Stimulated activated CD8-positive, alpha-beta memory T cell treated with anti-CD3 and anti-CD28 coated beads, Interleukin-4, amount 100 ng/mL, for 24 hours (primary cell): ENCODE measurements around the gene MTCH2.
"Not testable (repeated sequence)": the region's sequence is repeated elsewhere in the genome, so short reads cannot be mapped to it uniquely, and the experiment has no call there.

Experiments
- DNase-seq: peaks from one replicate; pipeline ENCODE4 v3.0.0-alpha.2; 2020; ENCODE audit warnings: low read depth

MTCH2 gene

DNA sequence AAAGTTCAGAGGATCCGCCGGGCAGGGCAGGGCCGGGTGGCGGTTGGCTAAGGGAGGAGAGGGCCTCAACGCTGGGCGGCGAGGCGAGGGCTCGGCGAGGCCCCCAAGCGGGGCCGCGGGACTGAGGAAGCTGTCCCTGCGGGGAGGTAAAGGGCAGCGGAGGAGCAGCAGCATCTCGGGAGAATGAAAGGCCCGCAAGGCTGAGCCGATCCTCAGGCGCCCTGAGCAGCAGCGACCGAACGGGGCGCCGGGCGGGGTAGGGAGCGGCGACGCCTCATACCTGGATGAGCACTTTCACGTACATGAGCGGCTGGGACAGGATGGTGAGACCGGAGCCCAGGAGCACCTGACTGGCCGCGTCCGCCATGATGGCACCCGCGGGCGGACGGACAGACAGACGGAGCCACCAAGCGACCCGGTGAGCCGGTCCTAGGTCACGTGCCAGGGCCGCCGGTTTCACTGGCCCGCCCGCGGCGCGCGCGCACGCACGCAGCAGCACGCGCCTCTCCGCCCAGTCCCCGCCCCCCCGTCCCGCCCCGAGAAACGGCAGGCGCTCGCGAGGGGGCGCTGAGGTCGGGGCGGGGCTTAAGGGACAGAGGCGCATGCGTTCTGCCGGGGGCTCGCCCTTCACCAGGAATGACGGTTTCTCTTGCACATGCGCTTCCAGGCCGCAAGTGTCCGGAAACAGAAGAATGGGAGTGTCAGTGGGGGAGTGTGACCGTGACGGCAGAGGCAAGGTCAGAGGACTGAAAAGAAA is at the start of gene MTCH2:
Gene MTCH2 (minus strand): TSS at position 461 of the 757 bp plus-strand sequence. CDS start 94 bp downstream, at position 367.
- peak; percentile 94 for DNase-seq

DNA sequence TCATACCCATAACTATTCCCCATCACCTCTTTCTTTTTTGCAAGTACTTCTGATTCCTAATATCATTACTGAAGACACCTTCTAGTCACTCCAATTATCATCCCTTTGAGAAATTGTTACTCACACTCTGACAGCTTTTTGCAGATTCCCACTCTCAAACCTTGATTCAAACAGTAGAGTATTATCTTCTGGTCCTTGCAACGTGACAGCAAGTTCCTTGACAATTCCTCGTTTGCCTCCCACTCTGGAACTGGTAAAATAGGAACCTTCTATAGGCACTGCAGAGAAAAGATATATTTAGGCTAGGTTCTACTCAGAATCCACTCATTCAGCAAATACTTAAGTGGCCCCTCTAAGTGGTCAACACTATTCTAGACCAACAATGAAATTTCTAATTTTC is 49.6 kb upstream of the MTCH2 start:
- no peak for DNase-seq

DNA sequence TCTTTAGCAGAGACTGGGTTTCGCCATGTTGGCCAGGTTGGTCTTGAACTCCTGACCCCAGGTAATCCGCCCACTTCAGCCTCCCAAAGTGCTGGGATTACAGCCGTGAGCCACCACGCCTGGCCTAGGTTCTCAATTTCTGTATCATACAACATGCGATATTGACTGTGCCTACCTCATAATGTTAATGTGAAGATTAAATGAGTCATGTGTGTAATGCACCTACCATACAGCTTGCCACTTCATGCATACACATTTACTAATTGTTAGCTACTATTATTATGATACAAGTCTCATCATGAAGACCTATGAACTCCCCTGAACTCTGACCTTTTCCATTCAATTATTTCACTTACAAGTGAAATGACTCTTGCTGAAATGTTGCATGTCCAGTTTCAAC is 47.1 kb upstream of the MTCH2 start:
- DNase-seq: no peak

DNA sequence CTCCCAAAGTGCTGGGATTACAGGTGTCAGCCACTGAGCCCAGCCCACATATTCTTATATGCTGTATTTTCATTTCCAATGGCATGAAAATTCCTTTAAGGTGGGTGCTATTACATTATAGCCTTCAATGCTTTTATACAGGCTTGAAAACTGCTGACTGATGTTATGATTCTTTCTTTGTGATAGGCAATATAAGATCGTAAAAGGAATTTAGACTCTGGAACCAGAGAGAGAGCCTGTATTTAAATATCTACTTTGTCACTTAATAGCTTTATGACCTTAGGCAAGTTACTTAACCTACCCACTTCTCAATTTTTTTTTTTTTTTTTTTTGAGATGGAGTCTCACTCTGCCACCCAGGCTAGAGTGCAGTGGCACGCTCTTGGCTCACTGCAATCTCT is 46.6 kb upstream of the MTCH2 start:
- DNase-seq: no peak

DNA sequence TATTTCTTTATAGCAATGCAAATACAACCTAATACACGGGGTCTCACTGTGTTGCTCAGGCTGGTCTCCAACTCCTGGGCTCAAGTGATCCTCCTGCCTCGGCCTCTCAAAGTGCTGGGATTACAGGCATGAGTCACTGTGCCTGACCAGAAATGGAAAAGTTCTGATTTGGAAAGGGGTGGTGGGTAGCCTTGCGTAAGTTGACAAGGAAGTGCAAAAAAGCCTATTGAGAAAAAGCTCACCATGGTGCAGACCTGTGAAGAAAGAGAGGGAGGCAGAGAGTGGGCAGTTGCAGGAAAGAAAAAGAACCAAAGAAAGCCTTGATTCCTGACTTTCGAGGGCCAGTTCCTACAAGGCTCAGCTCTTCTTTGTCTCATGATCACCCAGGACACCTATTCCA is 45.8 kb upstream of the MTCH2 start:
- DNase-seq: no peak

DNA sequence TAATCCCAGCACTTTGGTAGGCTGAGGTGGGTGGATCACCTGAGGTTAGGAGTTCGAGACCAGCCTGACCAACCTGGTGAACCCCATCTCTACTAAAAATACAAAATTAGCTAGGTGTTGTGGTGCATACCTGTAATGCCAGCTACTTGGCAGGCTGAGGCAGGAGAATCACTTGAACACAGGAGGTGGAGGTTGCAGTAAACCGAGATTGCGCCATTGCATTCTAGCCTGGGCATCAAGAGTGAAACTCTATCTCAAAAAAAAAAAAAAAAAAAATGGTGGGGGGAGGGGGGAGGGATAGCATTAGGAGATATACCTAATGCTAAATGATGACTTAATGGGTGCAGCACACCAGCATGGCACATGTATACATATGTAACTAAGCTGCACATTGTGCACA is 44.3 kb upstream of the MTCH2 start:
- DNase-seq: not testable (repeated sequence)

DNA sequence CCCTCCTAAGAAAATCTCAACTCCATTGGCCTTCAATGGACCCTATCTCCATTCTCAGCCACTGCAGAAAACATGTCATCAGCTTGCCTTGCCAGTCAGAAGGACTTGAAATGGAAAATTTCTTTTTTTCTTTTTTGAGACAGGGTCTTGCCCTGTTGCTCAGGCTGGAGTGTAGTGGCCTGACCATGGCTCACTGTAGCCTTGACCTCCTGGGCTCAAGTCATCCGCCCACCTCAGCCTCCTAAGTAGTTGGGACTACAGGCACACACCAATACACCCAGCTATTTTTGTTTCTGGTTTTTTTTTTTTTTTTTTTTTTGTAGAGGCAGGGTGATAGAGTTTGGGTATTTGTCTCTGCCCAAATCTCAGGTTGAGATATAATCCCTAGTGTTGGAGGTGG is 43.8 kb upstream of the MTCH2 start:
- no peak for DNase-seq

DNA sequence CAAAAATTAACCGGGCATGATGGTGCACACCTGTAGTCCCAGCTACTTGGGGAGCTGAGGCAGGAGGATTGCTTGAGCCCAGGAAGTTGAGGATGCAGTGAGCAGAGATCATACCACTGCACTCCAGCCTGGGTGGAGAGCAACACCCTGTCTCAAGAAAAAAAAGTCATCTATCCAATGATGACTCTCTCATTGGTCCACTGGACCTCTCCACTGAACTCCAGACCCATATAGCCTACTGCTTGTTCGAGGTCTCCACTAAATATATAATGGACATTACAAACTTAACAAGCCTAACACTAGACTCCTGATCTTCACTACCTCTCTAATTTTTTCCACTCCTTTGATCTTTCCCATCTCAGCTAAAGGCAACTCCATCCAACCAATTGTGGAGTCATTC is 33.5 kb upstream of the MTCH2 start:
- DNase-seq: no peak

DNA sequence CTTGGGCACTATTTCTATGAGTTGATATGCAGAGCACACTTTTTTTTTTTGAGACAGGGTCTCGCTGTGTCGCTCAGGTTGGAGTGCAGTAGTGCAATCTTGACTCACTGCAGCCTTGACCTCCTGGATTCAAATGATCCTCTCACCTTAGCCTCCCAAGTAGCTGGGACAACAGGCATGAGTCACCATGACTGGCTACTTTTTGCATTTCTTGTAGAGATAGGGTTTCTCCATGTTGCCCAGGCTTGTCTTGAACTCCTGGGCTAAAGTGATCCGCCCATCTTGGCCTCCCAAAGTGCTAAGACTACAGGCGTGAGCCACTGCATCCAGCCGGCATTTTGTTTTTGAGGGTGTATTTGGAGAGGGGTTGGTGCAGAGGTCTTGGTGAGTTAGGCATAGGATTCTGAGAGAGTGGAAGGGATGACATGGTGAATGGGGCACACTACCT is 29.9 kb upstream of the MTCH2 start:
- DNase-seq: no peak

DNA sequence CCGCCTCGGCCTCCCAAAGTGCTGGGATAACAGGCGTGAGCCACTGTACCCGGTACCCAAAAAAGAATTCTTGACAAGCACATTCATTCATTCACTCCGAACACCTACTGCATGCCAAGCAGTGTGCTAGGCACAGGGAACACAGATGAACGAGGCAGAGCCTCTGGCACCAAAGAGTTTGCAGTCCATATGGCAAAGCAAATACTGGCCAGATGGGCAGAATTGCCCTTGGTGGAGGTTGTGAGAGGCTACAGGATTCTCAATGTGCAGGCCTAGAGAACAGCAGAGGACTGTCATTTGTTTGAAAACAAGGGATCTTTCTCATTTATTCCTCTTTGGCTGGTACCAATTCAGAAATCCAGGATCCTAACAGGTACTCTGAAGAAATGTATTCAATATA is 27.5 kb upstream of the MTCH2 start:
- DNase-seq: no peak

DNA sequence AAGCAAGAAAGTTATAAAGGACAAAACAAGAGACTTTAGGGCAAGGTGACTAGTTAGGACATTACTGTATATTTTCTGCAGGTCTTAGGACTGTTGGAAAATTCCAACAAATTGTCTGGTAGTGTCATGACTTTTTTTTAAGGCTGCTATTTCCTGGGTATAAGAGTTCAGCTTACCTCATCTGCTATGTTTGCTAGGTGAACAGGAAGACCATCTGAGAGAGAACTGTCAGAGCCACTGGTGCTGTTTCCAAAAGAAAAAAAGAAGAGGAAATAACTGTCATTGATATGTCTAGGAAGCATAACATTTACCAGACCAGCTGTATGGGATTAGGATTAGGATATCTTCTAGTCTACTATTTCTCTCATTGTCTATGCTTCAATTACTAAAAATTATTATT is 26.3 kb upstream of the MTCH2 start:
- no peak for DNase-seq

DNA sequence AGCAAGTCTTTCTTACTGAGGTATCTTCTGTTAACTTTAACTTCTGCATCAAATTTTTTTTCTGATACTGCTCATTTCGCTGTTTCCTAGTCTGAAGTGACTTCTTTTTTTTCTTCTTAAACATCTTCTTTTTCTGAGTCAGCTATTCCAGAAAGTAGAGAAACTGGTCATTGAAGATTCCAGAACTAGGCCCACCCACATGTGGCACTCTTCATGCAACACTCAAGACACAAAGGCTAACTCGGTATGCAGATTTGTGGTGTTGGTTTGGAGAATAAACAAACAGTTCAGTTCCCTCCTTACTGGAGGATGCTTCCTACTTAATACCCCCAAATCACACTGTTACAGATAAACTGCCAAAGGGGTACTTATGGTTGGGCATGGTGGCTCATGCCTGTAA is 25.2 kb upstream of the MTCH2 start:
- no peak for DNase-seq

DNA sequence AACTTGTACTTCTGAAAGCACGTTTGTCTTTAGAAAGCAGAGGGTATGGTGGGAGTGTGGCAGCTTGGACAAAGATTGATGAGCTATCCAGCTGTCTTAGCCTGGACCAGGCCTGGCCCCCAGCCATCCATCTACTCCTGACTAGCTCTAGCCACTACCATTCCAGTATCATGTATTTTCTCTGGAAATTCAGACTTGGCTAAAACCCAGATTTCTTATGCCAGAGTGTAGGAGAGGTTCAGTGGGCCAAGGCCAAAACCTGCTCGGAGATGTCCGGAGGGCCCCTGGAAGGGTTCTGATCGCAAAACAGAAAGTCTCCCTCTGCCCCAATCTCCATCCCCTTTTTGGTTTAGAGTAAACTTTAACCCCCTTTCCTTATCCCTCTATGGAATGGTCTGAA is 24.8 kb upstream of the MTCH2 start:
- no peak for DNase-seq

DNA sequence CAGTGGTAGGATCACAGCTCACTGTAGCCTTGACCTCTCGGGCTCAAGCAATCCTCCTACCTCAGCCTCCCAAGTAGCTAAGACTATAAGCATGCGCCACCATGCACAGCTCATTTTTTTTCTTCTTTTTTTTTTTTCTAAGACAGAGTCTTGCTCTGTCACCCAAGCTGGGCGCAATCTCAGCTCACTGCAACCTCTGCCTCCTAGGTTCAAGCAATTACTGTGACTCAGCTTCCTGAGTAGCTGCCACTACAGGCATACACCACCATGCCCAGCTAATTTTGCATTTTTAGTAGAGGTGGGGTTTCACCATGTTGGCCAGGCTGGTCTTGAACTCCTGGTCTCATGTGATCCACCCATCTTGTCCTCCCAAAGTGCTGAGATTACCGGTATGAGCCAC is 22.6 kb upstream of the MTCH2 start:
- DNase-seq: not testable (repeated sequence)

DNA sequence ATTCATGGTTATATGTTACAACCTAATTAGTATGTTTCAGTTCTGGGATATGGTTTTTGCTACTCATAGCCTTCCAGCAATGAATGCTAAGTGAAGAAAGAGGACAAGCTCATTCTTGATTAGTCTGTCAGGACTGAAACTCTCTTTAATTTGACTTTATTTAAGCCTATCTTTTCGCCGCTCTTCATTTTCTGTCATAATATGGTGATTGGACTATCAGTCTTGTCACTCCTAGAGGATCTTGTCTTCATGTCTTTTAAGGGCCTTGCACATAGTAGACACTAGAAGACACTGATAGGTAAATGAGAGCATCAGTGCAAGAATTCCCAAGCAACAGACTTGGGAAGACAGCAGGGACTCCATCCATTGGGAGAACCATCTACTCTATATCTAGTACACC is 18.9 kb upstream of the MTCH2 start:
- no peak for DNase-seq

DNA sequence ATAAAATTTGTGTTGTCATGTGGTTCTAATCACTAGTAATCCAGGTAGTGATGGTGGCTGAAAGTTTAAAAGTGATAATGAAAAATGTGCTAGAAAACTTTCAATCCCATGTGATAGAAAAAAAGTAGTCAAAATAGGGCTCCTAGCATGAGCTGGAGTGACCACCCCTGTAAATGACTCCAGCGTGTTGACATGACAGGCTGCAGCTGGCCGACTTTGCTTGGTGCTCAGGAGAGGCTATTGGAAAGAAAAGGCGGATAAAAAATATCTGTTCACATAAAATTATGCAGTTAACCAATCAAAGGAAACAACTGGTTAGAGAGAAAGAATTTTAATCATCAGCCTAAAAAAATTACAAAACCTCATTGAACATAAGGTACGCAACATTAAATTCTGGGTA is 16.9 kb upstream of the MTCH2 start:
- DNase-seq: no peak

DNA sequence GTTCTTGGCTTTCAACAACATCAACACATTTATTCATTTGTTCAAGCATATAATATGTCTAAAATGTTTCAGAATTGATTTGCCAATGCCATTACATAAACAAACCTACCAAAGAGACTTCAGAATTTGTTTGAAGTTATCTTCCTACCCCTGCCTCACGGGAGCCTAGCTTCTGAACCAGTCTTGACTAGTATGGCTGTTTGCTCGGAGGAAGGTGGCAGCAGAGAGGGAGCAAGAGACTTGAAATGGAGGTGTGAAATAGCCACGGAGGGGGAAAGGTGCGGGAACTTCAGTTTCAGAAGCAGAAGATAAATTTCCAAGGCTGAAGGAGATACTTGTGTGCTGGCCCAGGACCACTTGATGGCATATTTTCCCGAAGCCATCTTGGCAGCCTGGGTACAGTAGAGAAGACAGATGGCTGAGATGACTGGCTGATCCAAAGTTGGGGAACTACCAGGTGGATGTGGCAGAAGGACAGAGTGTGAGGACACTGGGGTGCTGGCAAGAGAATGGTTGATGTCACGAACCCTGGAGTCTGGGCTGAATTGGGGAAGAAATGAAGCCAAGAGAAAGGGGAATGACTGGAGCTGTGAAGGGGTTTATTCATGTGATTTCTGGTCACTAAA is 14.0 kb upstream of the MTCH2 start:
- DNase-seq: no peak

DNA sequence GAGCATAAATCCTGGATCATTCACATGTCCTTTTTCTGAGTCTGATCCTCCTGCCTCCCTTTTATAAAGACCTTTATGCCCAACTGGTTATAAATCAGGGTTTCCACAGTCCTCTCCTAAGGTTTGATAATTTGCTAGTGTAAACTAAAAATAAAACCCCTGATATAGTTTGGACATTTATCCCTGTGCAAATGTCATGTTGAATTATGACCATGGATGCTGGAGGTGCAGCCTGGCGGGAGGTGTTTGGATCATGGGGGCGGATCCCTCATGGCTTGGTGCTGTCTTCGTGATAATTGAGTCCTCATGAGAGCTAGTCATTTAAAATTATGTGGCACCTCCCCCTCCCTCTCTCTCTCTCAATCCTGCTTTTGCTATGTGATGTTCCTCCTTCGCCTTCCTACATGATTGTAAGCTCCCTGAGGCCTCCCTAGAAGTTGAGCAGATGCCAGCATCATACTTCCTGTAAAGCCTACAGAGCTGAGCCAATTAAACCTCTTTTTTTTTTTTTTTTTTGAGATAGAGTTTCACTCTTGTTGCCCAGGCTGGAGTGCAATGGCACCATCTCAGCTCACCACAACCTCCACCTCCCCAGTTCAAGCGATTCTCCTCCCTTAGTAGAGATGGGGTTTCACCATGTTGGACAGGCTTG is 9.6 kb upstream of the MTCH2 start:
- DNase-seq: no peak

DNA sequence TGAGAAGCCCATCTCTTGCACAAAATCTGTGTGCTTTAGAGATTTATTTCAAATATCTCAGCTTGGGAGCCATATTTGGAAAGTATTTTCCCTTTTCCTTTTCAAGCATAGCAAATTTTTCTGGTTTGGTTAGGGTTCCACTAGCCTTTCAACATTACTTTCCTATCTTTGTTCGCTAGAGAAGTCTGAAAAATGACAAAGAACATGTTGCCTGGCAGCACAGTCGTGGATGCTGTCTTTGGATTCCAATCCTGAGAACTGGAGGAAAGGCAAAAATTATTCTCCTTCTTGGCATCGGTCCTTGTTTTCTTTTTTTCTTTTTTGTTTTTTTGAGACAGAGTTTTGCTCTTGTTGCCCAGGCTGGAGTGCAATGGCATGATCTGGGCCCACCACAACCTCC is 6.9 kb upstream of the MTCH2 start:
- no peak for DNase-seq

DNA sequence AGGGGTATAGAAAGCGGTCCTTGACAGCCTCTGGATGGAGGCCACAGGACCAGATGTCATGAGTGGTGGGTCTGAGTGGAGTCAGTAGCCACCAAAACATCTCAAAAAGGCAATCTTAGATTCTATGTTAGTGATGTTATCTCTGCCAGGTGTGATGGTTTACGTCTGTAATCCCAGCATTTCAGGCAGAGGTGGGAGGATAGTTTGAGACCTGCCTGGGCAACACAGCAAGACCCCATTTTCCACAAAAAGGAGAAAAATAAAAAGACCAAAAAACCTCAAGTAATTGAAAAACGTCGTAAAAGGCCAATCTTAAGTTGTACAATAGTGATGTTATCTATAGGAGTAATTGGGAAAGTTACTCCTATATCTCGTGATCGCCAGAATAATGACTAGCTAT is 3.7 kb upstream of the MTCH2 start:
- no peak for DNase-seq

DNA sequence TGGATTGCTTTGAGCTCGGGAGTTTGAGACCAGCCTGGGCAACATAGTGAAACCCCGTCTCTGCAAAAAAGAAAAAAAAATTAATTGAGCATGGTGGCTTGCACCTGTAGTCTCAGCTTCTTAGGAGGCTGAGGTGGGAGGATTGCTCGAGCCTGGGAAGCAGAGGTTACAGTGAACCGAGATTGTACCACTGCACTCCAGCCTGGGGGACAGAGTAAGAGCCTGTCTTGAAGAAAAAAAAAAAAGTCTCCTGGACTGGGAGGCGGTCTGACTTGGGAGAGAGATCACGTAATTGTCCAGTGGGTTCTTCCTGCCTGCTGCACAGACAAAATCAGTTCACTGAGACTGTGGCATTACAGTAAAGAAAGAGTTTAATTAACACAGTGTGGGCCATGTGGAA is 3.1 kb upstream of the MTCH2 start:
- DNase-seq: no peak

DNA sequence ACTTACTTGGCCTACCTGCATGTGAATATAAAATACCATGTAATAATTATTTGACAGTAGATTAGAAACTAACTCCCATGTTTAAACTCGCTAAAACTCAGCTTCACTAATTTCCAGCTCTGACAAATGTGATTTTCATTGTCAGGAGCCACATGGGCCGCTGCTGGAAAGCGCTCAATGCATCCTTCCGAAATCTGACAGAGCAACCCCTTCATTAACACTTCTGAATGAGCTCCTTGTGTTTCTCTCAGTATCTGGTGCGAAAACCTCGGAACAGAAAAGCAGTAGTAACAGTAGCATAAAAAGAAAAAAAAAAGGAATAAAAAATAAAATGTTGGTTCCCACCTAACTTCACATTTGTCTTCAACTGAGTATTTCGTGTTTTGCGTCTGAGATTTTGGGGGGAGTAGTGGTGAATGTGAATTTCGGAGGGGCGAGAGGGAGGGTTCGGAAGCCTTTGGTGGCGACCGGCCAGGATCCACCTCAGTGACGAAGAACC is 710 bp downstream of the MTCH2 start:
- no peak for DNase-seq

DNA sequence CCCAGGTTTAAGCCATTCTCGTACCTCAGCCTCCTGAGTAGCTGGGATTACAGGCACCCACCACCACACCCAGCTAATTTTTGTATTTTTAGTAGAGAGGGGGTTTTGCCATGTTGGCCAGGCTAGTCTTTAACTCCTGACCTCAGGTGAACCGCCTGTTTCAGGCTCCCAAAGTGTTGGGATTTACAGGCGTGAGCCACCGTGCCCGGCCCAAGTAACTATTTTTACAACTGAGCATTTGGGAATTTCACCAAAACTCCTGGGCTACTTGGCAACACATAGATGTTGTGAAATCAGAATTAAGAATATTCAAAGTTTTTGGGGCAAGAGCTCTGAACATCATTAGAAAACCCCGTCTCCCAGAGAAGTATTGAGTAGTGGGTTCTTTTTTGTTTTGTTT is 1.9 kb downstream of the MTCH2 start:
- DNase-seq: not testable (repeated sequence)
